ENCODE data around the gene TMEM221. TPM values are rescaled to one million over a fixed set of nuclear protein-coding genes. Genes with fewer than 3 reads are reported as not detected.

The TMEM221 gene
- total RNA-seq, 2 experiments from 2014 or later, result not detected

DNA sequence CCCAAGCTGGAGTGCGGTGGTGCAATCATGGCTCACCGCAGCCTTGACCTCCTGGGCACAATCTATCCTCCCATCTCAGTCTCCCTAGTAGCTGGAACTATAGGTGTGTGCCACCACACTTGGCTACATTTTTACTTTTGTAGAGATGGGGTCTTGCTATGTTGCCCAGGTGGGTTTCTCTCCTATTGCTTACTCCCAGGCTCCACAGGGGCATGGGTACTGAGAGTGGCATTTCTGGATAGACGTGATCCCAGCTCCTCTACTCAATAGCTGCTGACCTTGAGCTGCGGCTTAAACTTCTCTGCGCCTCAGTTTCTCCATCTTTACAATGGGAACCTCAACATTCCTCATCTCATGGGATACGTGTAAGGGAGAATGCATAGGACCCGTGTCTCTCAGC lies 17.1 kb downstream of the TMEM221 start:
- Histone ChIP-seq H3K4me1 (ENCODE audit: insufficient read depth, low read length) (no peaks in the 10 kb centered on the region), H3K27me3 (ENCODE audit: control insufficient read depth in 1 of 2, insufficient read depth in 2 of 2, low read length in 2 of 2) (no peaks in the 10 kb centered on the region), H3K9me3 (ENCODE audit: control insufficient read depth in 1 of 2, insufficient read depth in 1 of 2, low read length in 2 of 2) (peaks cover 0 to 5% of the 10 kb centered on the region in 2 experiments), H3K4me3 (ENCODE audit: low read length) (no peak overlapping the region), H3K36me3 (ENCODE audit: insufficient read depth, low read length) (no peaks in the 10 kb centered on the region), H3K27ac (ENCODE audit: low read depth in 1 of 2, low read length in 2 of 2) (no peak overlapping the region)
- DNase-seq, result no peak
- TF ChIP-seq, protein P1, sequence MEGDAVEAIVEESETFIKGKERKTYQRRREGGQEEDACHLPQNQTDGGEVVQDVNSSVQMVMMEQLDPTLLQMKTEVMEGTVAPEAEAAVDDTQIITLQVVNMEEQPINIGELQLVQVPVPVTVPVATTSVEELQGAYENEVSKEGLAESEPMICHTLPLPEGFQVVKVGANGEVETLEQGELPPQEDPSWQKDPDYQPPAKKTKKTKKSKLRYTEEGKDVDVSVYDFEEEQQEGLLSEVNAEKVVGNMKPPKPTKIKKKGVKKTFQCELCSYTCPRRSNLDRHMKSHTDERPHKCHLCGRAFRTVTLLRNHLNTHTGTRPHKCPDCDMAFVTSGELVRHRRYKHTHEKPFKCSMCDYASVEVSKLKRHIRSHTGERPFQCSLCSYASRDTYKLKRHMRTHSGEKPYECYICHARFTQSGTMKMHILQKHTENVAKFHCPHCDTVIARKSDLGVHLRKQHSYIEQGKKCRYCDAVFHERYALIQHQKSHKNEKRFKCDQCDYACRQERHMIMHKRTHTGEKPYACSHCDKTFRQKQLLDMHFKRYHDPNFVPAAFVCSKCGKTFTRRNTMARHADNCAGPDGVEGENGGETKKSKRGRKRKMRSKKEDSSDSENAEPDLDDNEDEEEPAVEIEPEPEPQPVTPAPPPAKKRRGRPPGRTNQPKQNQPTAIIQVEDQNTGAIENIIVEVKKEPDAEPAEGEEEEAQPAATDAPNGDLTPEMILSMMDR (IDR thresholded peaks at IDR 0.05), result no peak
- Mint-ChIP-seq H3K4me3 (no peak overlapping the region), H3K27me3 (no peaks in the 10 kb centered on the region), H3K27ac (no peak overlapping the region), H3K36me3 (ENCODE audit: low read depth) (no peaks in the 10 kb centered on the region), H3K9me3 (no peaks in the 10 kb centered on the region), H3K4me1 (ENCODE audit: low read depth) (no peaks in the 10 kb centered on the region)
- CTCF ChIA-PET, result no interaction called here
- intact Hi-C loops (cut with DNase I, micrococcal nuclease), result no loop called here
- POLR2A ChIA-PET, result no interaction called here
- no peak for ATAC-seq (ENCODE audit: poor library complexity)

DNA sequence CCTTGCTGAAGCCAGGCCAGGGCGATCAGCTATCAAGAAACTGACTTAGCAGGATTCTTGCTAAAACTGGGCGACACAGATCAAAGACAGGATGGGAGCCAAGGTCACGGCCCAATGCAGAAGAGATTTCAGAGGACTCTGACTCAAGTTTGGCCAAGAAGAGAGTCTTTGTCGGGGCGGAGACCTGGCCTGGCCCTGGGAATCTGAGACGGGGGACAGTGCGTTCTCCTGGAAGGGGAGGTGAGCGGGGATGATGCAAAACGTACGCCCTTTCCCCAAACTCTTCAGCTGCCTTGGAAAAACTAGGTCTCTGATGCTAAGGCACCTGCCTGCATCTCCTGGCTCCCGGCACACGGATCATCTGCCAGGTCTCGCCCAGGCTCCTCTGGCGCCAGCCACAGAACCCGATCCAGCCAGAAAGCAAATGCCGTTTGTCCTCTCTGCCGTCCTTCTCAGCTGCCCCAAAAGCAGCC lies 18.8 kb downstream of the TMEM221 start:
- Histone ChIP-seq H3K9me3 (ENCODE audit: control insufficient read depth in 1 of 2, insufficient read depth in 1 of 2, low read length in 2 of 2) (no peaks in the 10 kb centered on the region), H3K4me3 (ENCODE audit: low read length) (no peak overlapping the region), H3K27ac (ENCODE audit: low read depth in 1 of 2, low read length in 2 of 2) (no peak overlapping the region), H3K36me3 (ENCODE audit: insufficient read depth, low read length) (no peaks in the 10 kb centered on the region), H3K4me1 (ENCODE audit: insufficient read depth, low read length) (peaks cover 6% of the 10 kb centered on the region), H3K27me3 (ENCODE audit: control insufficient read depth in 1 of 2, insufficient read depth in 2 of 2, low read length in 2 of 2) (no peaks in the 10 kb centered on the region)
- TF ChIP-seq, protein P1 (IDR thresholded peaks at IDR 0.05), result no peak
- H3K4me3 Mint-ChIP-seq, result no peak overlapping the region
- ChIA-PET CTCF (no interaction called here), POLR2A (no interaction called here)
- intact Hi-C loops (cut with DNase I, micrococcal nuclease), result no loop called here
- no peak for ATAC-seq (ENCODE audit: poor library complexity)
- H3K4me1 Mint-ChIP-seq (ENCODE audit: low read depth), result no peaks in the 10 kb centered on the region
- no peak overlapping the region for H3K27ac Mint-ChIP-seq
- DNase-seq, result no peak
- H3K27me3 Mint-ChIP-seq, result no peaks in the 10 kb centered on the region
- no peaks in the 10 kb centered on the region for H3K9me3 Mint-ChIP-seq
- H3K36me3 Mint-ChIP-seq (ENCODE audit: low read depth), result no peaks in the 10 kb centered on the region

DNA sequence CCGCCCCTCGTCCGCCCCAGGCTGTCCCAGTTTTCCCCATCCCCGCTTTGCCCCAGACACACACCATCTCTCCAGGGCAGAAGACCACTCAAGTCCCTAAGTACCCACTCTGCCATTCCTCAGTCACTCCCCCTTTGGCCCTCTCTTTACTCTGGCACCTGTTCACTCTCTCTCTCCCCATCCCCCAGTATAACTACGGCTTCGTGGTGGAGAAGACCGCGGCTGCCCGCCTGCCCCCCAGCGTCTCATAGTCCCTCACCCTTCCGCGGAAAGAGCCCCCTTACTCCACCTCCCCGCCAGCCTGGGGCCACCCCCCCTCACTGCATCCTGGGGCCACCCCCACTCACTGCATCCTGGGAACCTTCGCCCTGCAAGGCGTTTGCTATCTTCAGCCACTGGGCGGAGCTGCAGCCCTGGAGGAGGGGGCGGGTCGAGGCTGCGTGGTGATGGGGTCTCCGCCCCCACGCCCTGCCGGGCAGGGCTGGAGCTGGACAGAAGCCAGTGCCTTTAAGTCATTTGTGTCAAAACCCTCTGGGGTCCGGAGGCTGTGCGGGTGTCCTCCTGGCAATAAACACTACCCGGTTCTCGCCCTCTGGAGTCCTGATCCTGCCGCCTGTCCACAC lies 23.6 kb downstream of the TMEM221 start:
- TF ChIP-seq, protein P1 (IDR thresholded peaks at IDR 0.05), result no peak
- H3K4me3 ChIP-seq (ENCODE audit: low read length), result no peak overlapping the region
- H3K36me3 Mint-ChIP-seq (ENCODE audit: low read depth), result peaks cover 9% of the 10 kb centered on the region
- ATAC-seq (ENCODE audit: poor library complexity), result no peak
- no peaks in the 10 kb centered on the region for H3K9me3 ChIP-seq (ENCODE audit: control insufficient read depth in 1 of 2, insufficient read depth in 1 of 2, low read length in 2 of 2)
- no peaks in the 10 kb centered on the region for H3K27me3 ChIP-seq (ENCODE audit: control insufficient read depth in 1 of 2, insufficient read depth in 2 of 2, low read length in 2 of 2)
- peaks cover 9% of the 10 kb centered on the region for H3K4me1 Mint-ChIP-seq (ENCODE audit: low read depth)
- H3K27ac ChIP-seq (ENCODE audit: low read depth in 1 of 2, low read length in 2 of 2), result no peak overlapping the region
- ChIA-PET CTCF (no interaction called here), POLR2A (no interaction called here)
- DNase-seq, result peak in 7 of 14 experiments; percentile 16 to 58 (median 45)
- no peaks in the 10 kb centered on the region for H3K9me3 Mint-ChIP-seq
- no peak overlapping the region for H3K4me3 Mint-ChIP-seq
- H3K27ac Mint-ChIP-seq, result no peak overlapping the region
- no peaks in the 10 kb centered on the region for H3K27me3 Mint-ChIP-seq
- intact Hi-C loops (cut with DNase I, micrococcal nuclease), result no loop called here
- H3K4me1 ChIP-seq (ENCODE audit: insufficient read depth, low read length), result peaks cover 19% of the 10 kb centered on the region
- H3K36me3 ChIP-seq (ENCODE audit: insufficient read depth, low read length), result peaks cover 12% of the 10 kb centered on the region

Data from CD4-positive, alpha-beta T cell (primary cell).